MM.1S (cell line): ENCODE results near the gene PDE3B.

Experiments used
- EZH2 ChIP-seq: fragments of 300-600 bp; sonication (generic); optimal IDR thresholded peaks from 2 replicates; pipeline ENCODE3; 2017; ENCODE audit warnings: low read depth, mild to moderate bottlenecking, antibody characterized with exemption, low read length, mixed read lengths
- TF ChIP-seq, protein P1 (sequence below): fragments of 300-600 bp; sonication (generic); IDR thresholded peaks from 2 replicates; pipeline ENCODE4 v1.5.1; 2016; ENCODE audit warnings: antibody characterized with exemption, low read length, mixed read lengths

DNA sequence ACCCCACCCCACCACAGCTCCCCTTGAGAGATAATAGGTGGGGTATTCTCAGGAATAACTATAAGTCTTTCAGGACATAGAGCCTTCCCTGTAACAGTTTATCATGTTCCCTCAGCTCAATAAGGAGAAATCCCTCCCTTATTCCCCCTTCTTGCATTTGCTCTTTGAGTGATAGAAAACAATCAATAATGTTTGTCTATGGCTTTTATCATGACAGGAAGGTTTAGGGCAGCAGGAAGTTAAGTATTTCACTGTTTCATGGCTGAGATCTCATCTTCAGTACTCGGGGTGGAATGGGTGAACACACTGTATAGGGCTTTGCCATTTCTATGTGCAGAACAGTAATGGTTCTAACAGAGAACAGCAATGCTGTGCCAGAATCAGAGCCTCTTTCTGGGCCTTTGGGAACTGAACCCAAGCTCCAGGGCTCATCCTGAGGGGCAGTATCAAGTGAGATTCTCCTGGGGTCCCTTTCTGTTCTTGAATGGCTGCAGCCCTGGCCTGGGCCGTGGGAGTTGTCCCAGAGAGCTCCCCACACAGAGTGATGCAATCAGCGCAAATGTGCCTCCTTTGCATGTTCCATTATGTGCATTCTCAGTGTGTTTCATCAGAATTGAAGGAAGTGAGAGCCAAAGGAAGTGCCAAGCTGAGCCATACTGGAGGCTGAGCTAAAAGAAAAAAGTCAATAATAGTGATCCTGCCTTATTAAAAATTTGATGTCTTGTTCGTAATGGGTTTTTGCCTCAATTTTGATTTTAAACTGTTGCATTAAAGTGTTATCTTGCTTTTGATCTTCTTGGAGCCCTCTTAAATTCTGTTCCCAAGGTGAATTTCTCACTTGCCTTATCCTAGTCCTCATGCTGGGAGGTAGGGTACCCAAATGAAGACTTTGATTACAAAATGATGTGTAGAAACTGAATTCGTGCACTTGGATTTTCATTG lies 251.3 kb downstream of the PDE3B start:
- TF ChIP-seq EZH2 = no peak
- TF ChIP-seq, protein P1, sequence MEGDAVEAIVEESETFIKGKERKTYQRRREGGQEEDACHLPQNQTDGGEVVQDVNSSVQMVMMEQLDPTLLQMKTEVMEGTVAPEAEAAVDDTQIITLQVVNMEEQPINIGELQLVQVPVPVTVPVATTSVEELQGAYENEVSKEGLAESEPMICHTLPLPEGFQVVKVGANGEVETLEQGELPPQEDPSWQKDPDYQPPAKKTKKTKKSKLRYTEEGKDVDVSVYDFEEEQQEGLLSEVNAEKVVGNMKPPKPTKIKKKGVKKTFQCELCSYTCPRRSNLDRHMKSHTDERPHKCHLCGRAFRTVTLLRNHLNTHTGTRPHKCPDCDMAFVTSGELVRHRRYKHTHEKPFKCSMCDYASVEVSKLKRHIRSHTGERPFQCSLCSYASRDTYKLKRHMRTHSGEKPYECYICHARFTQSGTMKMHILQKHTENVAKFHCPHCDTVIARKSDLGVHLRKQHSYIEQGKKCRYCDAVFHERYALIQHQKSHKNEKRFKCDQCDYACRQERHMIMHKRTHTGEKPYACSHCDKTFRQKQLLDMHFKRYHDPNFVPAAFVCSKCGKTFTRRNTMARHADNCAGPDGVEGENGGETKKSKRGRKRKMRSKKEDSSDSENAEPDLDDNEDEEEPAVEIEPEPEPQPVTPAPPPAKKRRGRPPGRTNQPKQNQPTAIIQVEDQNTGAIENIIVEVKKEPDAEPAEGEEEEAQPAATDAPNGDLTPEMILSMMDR = no peak
